C4-2B (cell line): ENCODE data around the gene PLCG2.

Experiments
- H3K27ac ChIP-seq: fragments of 450-650 bp; 2 replicates; pipeline ENCODE4 v1.5.1; 2017
- ZFX ChIP-seq: fragments of 450-650 bp; IDR thresholded peaks from 2 replicates; pipeline ENCODE4 v1.6.1; 2017
- TF ChIP-seq, protein P1 (sequence below): fragments of 450-650 bp; conservative IDR thresholded peaks from 2 replicates; pipeline ENCODE4 v1.5.1; 2017; ENCODE audit warnings: mild to moderate bottlenecking

PLCG2 gene

DNA sequence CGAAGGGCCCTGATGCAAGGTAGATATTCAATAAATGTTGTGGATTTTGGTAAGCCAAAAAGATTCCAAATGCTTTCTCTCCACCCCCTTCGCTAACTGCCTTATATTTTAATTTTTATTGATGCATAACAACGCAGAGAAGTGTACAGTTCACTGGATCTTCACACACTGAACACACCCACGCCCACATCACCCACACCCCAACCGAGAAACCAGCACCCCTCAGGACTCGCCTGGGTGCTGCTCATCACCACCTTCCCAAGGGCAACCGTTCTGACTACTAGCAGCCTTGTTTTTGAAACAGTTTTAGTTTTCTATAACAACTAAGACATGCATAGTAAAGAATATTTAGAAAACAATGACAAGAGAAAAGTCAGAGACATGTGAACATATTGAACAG lies 9.1 kb upstream of the PLCG2 start:
- no peak overlapping the region for H3K27ac ChIP-seq
- TF ChIP-seq, protein P1, sequence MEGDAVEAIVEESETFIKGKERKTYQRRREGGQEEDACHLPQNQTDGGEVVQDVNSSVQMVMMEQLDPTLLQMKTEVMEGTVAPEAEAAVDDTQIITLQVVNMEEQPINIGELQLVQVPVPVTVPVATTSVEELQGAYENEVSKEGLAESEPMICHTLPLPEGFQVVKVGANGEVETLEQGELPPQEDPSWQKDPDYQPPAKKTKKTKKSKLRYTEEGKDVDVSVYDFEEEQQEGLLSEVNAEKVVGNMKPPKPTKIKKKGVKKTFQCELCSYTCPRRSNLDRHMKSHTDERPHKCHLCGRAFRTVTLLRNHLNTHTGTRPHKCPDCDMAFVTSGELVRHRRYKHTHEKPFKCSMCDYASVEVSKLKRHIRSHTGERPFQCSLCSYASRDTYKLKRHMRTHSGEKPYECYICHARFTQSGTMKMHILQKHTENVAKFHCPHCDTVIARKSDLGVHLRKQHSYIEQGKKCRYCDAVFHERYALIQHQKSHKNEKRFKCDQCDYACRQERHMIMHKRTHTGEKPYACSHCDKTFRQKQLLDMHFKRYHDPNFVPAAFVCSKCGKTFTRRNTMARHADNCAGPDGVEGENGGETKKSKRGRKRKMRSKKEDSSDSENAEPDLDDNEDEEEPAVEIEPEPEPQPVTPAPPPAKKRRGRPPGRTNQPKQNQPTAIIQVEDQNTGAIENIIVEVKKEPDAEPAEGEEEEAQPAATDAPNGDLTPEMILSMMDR = no peak
- no peak for TF ChIP-seq ZFX

DNA sequence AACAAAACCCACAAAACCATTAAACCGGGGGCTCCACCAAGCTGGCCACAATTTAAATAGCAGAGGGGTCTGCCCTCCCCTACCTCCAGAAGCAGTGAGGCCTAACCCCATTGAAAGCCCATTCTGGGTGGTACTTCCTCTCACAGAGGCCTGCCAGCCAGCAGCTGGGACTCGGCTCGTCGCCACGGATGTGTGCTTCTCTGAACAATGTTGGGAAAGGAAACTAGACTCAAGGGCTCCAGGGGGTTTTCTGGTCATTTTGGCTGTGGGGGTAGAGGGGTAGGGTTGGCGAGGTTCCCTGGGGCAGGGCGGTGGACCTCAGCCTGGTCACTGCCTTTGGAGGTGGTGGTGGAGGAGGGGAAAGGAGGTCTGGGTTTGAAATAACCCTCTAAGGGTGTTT lies 4.7 kb upstream of the PLCG2 start:
- no peak overlapping the region for H3K27ac ChIP-seq
- no peak for TF ChIP-seq ZFX
- TF ChIP-seq, protein P1 = no peak

DNA sequence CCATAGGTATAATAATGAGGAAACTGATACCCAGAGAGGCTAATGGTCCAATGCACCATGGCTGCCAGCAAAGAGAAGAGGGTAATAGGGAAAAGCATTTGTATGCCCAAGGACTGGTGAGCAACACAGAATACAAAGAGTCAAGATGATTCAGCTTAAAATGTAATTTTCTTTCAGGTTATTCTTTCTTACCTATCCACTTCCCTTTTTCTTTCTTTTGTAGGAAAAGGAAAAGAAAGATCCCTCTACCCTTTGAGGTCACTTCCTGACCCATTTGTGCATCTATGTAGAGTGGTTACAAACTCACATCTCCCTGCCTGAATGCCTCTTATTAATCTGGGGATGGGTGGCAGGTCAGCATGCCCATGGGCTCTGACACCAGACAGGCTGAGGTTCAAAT lies 3.5 kb upstream of the PLCG2 start:
- no peak for TF ChIP-seq ZFX
- TF ChIP-seq, protein P1 = no peak
- H3K27ac ChIP-seq = no peak overlapping the region

DNA sequence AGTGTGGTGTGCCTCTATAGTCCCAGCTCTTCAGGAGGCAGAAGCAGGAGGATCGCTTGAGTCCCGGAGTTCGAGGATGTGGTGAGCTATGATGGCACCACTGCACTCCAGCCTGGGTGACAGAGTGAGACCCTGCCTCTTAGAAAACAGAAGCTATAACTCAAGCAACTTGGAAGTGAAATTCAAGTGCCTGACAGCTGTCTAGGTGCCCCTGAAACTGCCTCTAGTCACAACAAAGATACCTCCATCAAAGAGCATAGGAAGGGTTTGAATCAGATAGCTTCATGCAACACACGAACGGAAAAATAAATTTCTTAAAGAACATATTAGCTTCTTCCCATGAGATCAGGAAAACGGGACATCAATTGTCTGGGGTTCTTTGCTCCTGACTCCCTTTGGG lies 860 bp upstream of the PLCG2 start:
- H3K27ac ChIP-seq = no peak overlapping the region
- TF ChIP-seq ZFX = no peak

DNA sequence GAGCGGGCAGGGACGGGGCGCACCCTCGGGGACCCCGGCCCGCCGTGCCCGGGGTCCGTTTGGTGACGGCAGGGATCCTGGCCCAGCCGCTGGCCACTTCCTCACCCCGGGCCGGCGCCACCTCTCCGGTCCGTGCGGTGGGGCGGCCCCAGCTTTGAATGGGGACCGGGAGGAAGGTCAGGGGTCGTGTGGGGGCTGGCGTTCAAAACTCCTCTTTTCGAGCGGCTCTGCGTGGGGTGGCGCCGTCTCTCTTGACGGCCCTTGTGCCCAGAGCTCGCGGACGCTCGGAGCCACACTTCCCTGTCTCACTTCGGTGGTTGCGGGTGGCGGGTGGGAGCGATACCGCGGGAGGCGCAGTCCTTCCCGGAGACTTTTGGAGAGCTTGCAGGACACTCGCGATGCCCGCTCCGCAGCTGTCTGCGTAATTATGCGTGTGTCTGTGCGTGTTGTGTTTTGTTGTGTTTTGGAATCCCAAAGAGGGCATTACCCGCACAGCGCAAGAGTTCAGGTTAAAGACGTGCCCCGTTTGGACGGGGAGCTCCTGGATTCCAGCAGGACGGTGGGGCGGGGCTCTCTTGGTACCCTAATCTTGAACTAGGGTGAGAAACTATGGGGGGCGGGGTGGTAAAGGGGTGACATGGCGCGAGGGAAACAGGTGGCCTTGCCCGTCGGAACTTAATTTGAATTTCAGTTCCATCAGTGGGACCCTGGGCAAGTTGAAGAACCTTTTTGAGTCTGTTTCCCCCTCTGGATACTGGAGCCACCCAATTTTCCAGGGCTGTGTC lies 637 bp downstream of the PLCG2 start:
- 0 out of 2 replicates have a peak overlapping the region, but pooled peaks have one; percentile 7 for H3K27ac ChIP-seq
- TF ChIP-seq ZFX = no peak
- TF ChIP-seq, protein P1 = no peak; the same call in 1 of the 2 replicates

DNA sequence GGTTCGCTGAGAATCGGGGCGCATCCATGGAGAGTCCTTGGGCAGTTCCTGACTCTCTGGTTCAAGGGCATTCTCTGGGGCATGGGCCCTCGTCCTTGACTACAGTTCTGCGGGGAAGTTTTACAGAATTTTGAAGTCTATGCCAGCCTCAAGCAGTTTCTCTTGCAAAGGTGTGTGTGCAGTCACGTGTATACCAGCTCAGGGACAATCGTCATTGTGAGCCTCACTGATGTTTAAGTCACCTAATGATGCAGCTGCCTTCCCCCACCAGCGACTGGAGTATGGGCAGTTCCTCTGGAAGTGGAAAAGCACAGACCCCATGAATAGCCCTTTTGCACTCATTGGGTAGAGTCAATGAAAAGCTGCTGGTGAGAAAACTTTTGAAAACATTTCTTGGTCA lies 1.3 kb downstream of the PLCG2 start:
- H3K27ac ChIP-seq = no peak overlapping the region
- TF ChIP-seq, protein P1 = no peak
- no peak for TF ChIP-seq ZFX

DNA sequence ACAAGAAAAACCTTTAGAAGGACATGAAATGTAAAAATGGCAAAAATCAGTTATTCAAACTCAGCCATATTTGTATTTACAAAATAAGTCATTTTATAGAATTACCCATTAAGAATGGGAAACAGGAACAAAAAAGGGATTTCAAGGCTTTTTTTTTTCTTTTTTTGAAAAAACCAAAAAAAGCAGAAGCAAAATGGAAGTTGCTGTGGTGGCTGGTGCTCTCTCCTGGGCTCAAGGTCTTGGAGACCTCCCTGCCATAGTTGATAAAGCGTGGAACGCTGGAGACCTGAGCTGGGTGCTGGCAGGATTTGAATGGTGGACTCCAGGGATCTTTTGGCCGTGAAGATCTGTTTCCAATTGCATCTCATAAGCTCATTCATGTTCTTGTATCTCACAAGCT lies 3.1 kb downstream of the PLCG2 start:
- no peak overlapping the region for H3K27ac ChIP-seq
- TF ChIP-seq, protein P1 = no peak
- TF ChIP-seq ZFX = no peak
